IMR-90 (cell line): Measurements from ENCODE around the gene GLT8D2. TPM values are rescaled to one million over a fixed set of nuclear protein-coding genes. Genes with fewer than 3 reads are reported as not detected.
A peak's percentile ranks its signal among the peaks of the same experiment; 100 is the strongest.

Experiments
- ATAC-seq: fragments of 200-7000 bp; cut with Tn5 transposase; 2 replicates; pipeline ENCODE4 v1.9.1; 2020; ENCODE audit warnings: low read depth, mild to moderate bottlenecking, moderate library complexity
- BruUV-seq: library from RNA; stranded (reverse); fragments of 400-500 nt; replicated peaks from 2 replicates; lab custom pipeline; 2021; lab: Mats Ljungman, UMichigan
- CTCF ChIA-PET: fragments of 300-600 bp; formaldehyde crosslinking; extraction: SDS; loops from one replicate; lab custom pipeline; 2021; ENCODE audit warnings: antibody characterized with exemption; lab: Yijun Ruan, JAX
- POLR2A ChIA-PET: fragments of 300-600 bp; sonication (Branson Sonifier 250); formaldehyde crosslinking; loops from one replicate; lab custom pipeline; 2022; ENCODE audit warnings: antibody characterized with exemption; ENCODE audit not compliant: unreplicated experiment; lab: Charles Lee
- DNase-seq: peaks from one replicate; pipeline ENCODE4 v3.0.0; 2013
- H2AFZ ChIP-seq: replicated peaks from 2 replicates; pipeline ENCODE3; 2013; ENCODE audit warnings: low read length, mild to moderate bottlenecking; ENCODE audit not compliant: poor library complexity
- H2AK5ac ChIP-seq: 2 replicates; pipeline ENCODE4 v1.6.1; 2013; ENCODE audit warnings: low read depth, low read length, inconsistent platforms
- H2AK9ac ChIP-seq: replicated peaks from 2 replicates; pipeline ENCODE3; 2013; ENCODE audit warnings: mild to moderate bottlenecking, low read depth, low read length, moderate library complexity; ENCODE audit not compliant: poor library complexity
- H2BK120ac ChIP-seq: 2 replicates; pipeline ENCODE4 v1.6.1; 2013; ENCODE audit warnings: low read depth, low read length, inconsistent platforms
- H2BK15ac ChIP-seq: 3 replicates; pipeline ENCODE4 v1.6.1; 2013; ENCODE audit warnings: low read depth, low read length, inconsistent platforms
- H2BK20ac ChIP-seq: 2 replicates; pipeline ENCODE4 v1.6.1; 2013; ENCODE audit warnings: low read depth, mild to moderate bottlenecking, inconsistent platforms, low read length, moderate library complexity
- H2BK5ac ChIP-seq: 2 replicates; pipeline ENCODE4 v1.6.1; 2013; ENCODE audit warnings: mild to moderate bottlenecking, low read depth, low read length, inconsistent platforms; ENCODE audit not compliant: poor library complexity, severe bottlenecking
- H3K14ac ChIP-seq: replicated peaks from 2 replicates; pipeline ENCODE4 v1.6.1; 2013; ENCODE audit warnings: low read depth, low read length, inconsistent platforms
- H3K18ac ChIP-seq: 2 replicates; pipeline ENCODE4 v1.6.1; 2013; ENCODE audit warnings: low read depth, low read length, control low read depth
- H3K23ac ChIP-seq: 2 replicates; pipeline ENCODE4 v1.6.1; 2013; ENCODE audit warnings: low read depth, low read length, inconsistent platforms
- H3K27ac ChIP-seq: 2 replicates; pipeline ENCODE4 v1.5.1; 2013; ENCODE audit warnings: mild to moderate bottlenecking, control low read depth, low read length; ENCODE audit not compliant: insufficient read depth
- H3K27me3 ChIP-seq: 2 replicates; pipeline ENCODE4 v1.6.1; 2013; ENCODE audit warnings: low read length; ENCODE audit not compliant: control insufficient read depth, insufficient read depth
- H3K36me3 ChIP-seq: 2 replicates; pipeline ENCODE4 v1.6.1; 2013; ENCODE audit warnings: low read length, mixed read lengths; ENCODE audit not compliant: control insufficient read depth, insufficient read depth
- H3K4ac ChIP-seq: 2 replicates; pipeline ENCODE4 v1.6.1; 2013; ENCODE audit warnings: low read depth, low read length, inconsistent platforms
- H3K4me1 ChIP-seq: 2 replicates; pipeline ENCODE4 v1.6.1; 2013; ENCODE audit warnings: low read length, mixed read lengths; ENCODE audit not compliant: control insufficient read depth, insufficient read depth
- H3K4me2 ChIP-seq: 2 replicates; pipeline ENCODE4 v1.6.1; 2013; ENCODE audit warnings: low read depth, mild to moderate bottlenecking, control low read depth, low read length, moderate library complexity
- H3K4me3 ChIP-seq: 2 replicates; pipeline ENCODE4 v1.5.1; 2013; ENCODE audit warnings: low read depth, mild to moderate bottlenecking, control low read depth, low read length, moderate library complexity; ENCODE audit not compliant: insufficient read depth
- H3K56ac ChIP-seq: 2 replicates; pipeline ENCODE4 v1.6.1; 2013; ENCODE audit warnings: low read length, inconsistent platforms; ENCODE audit not compliant: insufficient read depth; ENCODE audit errors: extremely low read depth
- H3K79me1 ChIP-seq, 2 experiments: 2 replicates each; pipeline ENCODE4 v1.6.1; 2013; ENCODE audit warnings: low read length in 2 of 2, inconsistent platforms in 1 of 2, low read depth in 1 of 2
- H3K9ac ChIP-seq: 2 replicates; pipeline ENCODE4 v1.6.1; 2013; ENCODE audit warnings: low read depth, low read length, control low read depth
- H3K9me1 ChIP-seq: 2 replicates; pipeline ENCODE4 v1.6.1; 2013; ENCODE audit warnings: low read length, inconsistent platforms; ENCODE audit not compliant: insufficient read depth
- H3K9me3 ChIP-seq: 2 replicates; pipeline ENCODE4 v1.6.1; 2013; ENCODE audit warnings: low read length; ENCODE audit not compliant: control insufficient read depth, insufficient read depth
- H4K20me1 ChIP-seq: 2 replicates; pipeline ENCODE4 v1.6.1; 2013; ENCODE audit warnings: low read length, inconsistent platforms; ENCODE audit not compliant: insufficient read depth
- H4K5ac ChIP-seq: 2 replicates; pipeline ENCODE4 v1.6.1; 2013; ENCODE audit warnings: mild to moderate bottlenecking, low read depth, low read length, control low read depth
- H4K8ac ChIP-seq, 2 experiments: 2 replicates each; pipeline ENCODE4 v1.6.1; 2013; ENCODE audit warnings: low read depth in 2 of 2, low read length in 2 of 2, control low read depth in 1 of 2, inconsistent platforms in 1 of 2
- H4K91ac ChIP-seq: 2 replicates; pipeline ENCODE4 v1.6.1; 2013; ENCODE audit warnings: low read depth, low read length, inconsistent platforms; ENCODE audit not compliant: insufficient read depth
- MXI1 ChIP-seq: IDR thresholded peaks from 2 replicates; pipeline ENCODE4 v1.6.1; 2012; ENCODE audit warnings: low read depth, mild to moderate bottlenecking, low read length, moderate library complexity, borderline replicate concordance
- RAD21 ChIP-seq: IDR thresholded peaks from 2 replicates; pipeline ENCODE4 v1.6.1; 2012; ENCODE audit warnings: low read length, improper control_type of control experiment
- WGBS, 2 experiments: methylation state at CpG; one replicate each; pipeline versions ENCODE4 v1.1.5 to v1.1.7; 2013; ENCODE audit warnings: missing lambda C conversion rate in 2 of 2; ENCODE audit not compliant: insufficient read length in 1 of 2; ENCODE audit errors: extremely low coverage in 2 of 2; 5-methylcytosine and 5-hydroxymethylcytosine counted together
- dilution Hi-C: fragments of 300-500 bp; cut with HindIII; formaldehyde crosslinking; loops from one replicate; pipeline ENCODE4 v1.14.3; 2018; ENCODE audit warnings: low sequenced_read_pairs; ENCODE audit not compliant: unreplicated experiment
- in situ Hi-C: fragments of 300-500 bp; cut with MboI; formaldehyde crosslinking; loops from 3 replicates; pipeline ENCODE4 v1.14.3; 2019; ENCODE audit warnings: low sequenced_read_pairs, inconsistent platforms, mixed read lengths
- intact Hi-C: fragments of 100-400 bp; cut with micrococcal nuclease; formaldehyde crosslinking; loops from 2 replicates; pipeline ENCODE4 v1.10.0; 2022
- polyA plus RNA-seq, 3 experiments: library from polyadenylated mRNA; depleted of rRNA; stranded (reverse); fragments of >200 nt; gene quantifications; 2 replicates each; pipeline ENCODE4 v1.2.3, GENCODE V29; 2012; ENCODE audit warnings: low replicate concordance in 1 of 3
- total RNA-seq: library from RNA; depleted of rRNA; stranded (reverse); fragments of >200 nt; gene quantifications from 2 replicates; pipeline ENCODE4 v1.2.3, GENCODE V29; 2012

GLT8D2 gene
- total and polyA plus RNA-seq, 2 of the 4 experiments (the other 2 are of a cell fraction): 33.5 to 47.9 TPM

- in situ Hi-C loops (no loop called here), dilution Hi-C loops (no loop called here), intact Hi-C loops (no loop called here)
- Histone ChIP-seq H2AFZ (no peak overlapping the region), H3K9me3 (no peaks in the 10 kb centered on the region), H4K20me1 (no peaks in the 10 kb centered on the region), H2BK20ac (no peak overlapping the region), H3K4me2 (no peak overlapping the region), H3K4me3 (no peak overlapping the region), H3K27ac (no peak overlapping the region), H2BK120ac (no peak overlapping the region), H4K91ac (no peak overlapping the region), H4K8ac (no peak overlapping the region), H3K36me3 (no peaks in the 10 kb centered on the region; the same call in 1 of the 2 replicates), H2AK9ac (no peak overlapping the region), H4K5ac (no peak overlapping the region), H2BK15ac (no peak overlapping the region), H3K9me1 (no peaks in the 10 kb centered on the region), H2BK5ac (no peak overlapping the region), H3K14ac (no peak overlapping the region), H3K18ac (no peak overlapping the region), H3K4me1 (peaks cover 2% of the 10 kb centered on the region; the same call in 1 of the 2 replicates), H3K27me3 (no peaks in the 10 kb centered on the region), H2AK5ac (no peak overlapping the region), H3K4ac (no peak overlapping the region), H3K79me1 (no peaks in the 10 kb centered on the region; a peak in 1 of 4 replicates), H3K56ac (no peak overlapping the region), H3K9ac (no peak overlapping the region), H3K23ac (no peak overlapping the region)
- TF ChIP-seq RAD21 (no peak), MXI1 (no peak)
- ChIA-PET CTCF (interaction anchor here (0.6 kb wide), 1 partner anchor 9 kb away, joined by 3 read pairs; no protein-coding TSS in a partner anchor), POLR2A (no interaction called here)
- BruUV-seq: no TSS peak
- DNase-seq (no peak), ATAC-seq (peak; percentile 49; the same call in 1 of the 2 replicates)
- no CpG with 5 or more reads among the region's 3 CpGs for WGBS, 2 experiments
Measured at GRCh38 chr12:104000807-104001434, 49.1 kb downstream of the GLT8D2 start.
